Esophagus squamous epithelium (tissue), 5 donors: Measurements from ENCODE around the gene FDXR. TPM values are rescaled to one million over a fixed set of nuclear protein-coding genes. Genes with fewer than 3 reads are reported as not detected.

Experiments used
- DNase-seq: peaks from one replicate; lab custom pipeline; 2025; lab: John Stamatoyannopoulos, UW
- H3K27ac ChIP-seq, 4 donors: fragments of 200-600 bp; sonication (generic); one replicate each; pipeline ENCODE4 v1.5.1; 2016 to 2019; ENCODE audit warnings: mild to moderate bottlenecking in 1 of 4
- H3K27me3 ChIP-seq, 4 donors: fragments of 200-600 bp; sonication (generic); 1 replicate in 3 of 4; 2 replicates in 1 of 4; pipeline versions ENCODE4 v1.5.1 to v1.6.0; 2017 to 2021; ENCODE audit warnings: antibody characterized with exemption in 1 of 4
- H3K36me3 ChIP-seq, 3 donors: fragments of 200-600 bp; sonication (generic); one replicate each; pipeline ENCODE4 v1.5.1; 2016 to 2019
- H3K4me1 ChIP-seq, 3 donors: fragments of 200-600 bp; sonication (generic); one replicate each; pipeline ENCODE4 v1.5.1; 2017 to 2019
- H3K4me3 ChIP-seq, 4 donors: fragments of 200-600 bp; sonication (generic); 1 replicate in 3 of 4; 2 replicates in 1 of 4; pipeline ENCODE4 v1.5.1; 2016 to 2019; ENCODE audit warnings: mild to moderate bottlenecking in 2 of 4, moderate library complexity in 1 of 4
- H3K9me3 ChIP-seq, 3 donors: fragments of 200-600 bp; sonication (generic); one replicate each; pipeline ENCODE4 v1.5.1; 2016 to 2019
- CTCF ChIP-seq, 6 experiments: fragments of 450-650 bp in 4 of 6; fragments of 200-600 bp in 2 of 6; sonication (generic) in 2 of 6; IDR thresholded peaks; one replicate each; pipeline ENCODE4 v1.5.1; 2016 to 2019; ENCODE audit warnings: antibody characterized with exemption in 6 of 6, mild to moderate bottlenecking in 4 of 6, moderate library complexity in 4 of 6
- POLR2A ChIP-seq, 4 donors: fragments of 450-650 bp; IDR thresholded peaks; one replicate each; pipeline ENCODE4 v1.6.1; 2017; ENCODE audit warnings: antibody characterized with exemption in 4 of 4, mild to moderate bottlenecking in 4 of 4, moderate library complexity in 3 of 4
- WGBS, 2 donors: methylation state at CpG; one replicate each; pipeline ENCODE4 v1.1.5; 2018; 5-methylcytosine and 5-hydroxymethylcytosine counted together
- intact Hi-C: fragments of 100-400 bp; cut with DNase I; formaldehyde crosslinking; loops from one replicate; pipeline ENCODE4 v1.15.0; 2022
- total RNA-seq, 4 donors: library from RNA; depleted of rRNA; stranded (reverse); fragments of >200 nt; gene quantifications; one replicate each; pipeline ENCODE4 v1.1.0, GENCODE V29; 2016
- donor health status: DM: yes; HTN: yes; CAD: no.

The FDXR gene
- total RNA-seq, 4 donors from 2014 or later, result 24.4 to 46.4 (median 32.4) TPM

GRCh38 chr17:74857191-74857590 lies 15.6 kb downstream of the FDXR start:
- TF ChIP-seq POLR2A (IDR thresholded peaks at IDR 0.05) (no peak), CTCF (IDR thresholded peaks at IDR 0.05) (no peak)
- Histone ChIP-seq H3K36me3 (no peaks in the 10 kb centered on the region), H3K27ac (no peak overlapping the region), H3K9me3 (no peaks in the 10 kb centered on the region), H3K27me3 (peaks cover 33 to 100% (median 43%) of the 10 kb centered on the region in 4 donors), H3K4me1 (peaks cover 26 to 40% (median 31%) of the 10 kb centered on the region in 3 donors), H3K4me3 (no peak overlapping the region)
- DNase-seq, result no peak
- intact Hi-C loops, result no loop called here
- 60 to 76% methylated on average over 4 of the region's 4 CpGs for WGBS, 2 donors

GRCh38 chr17:74856112-74856511 lies 16.7 kb downstream of the FDXR start:
- 32 to 33% methylated on average over 1 to 4 of the region's 7 CpGs for WGBS, 2 donors
- H3K27me3 ChIP-seq, result peaks cover 37 to 100% (median 39%) of the 10 kb centered on the region in 4 donors
- H3K4me1 ChIP-seq, result peaks cover 19 to 33% (median 23%) of the 10 kb centered on the region in 3 donors
- no peaks in the 10 kb centered on the region for H3K9me3 ChIP-seq
- H3K27ac ChIP-seq, result no peak overlapping the region
- H3K4me3 ChIP-seq, result no peak overlapping the region
- no peak for TF ChIP-seq CTCF (IDR thresholded peaks at IDR 0.05)
- no peak for TF ChIP-seq POLR2A (IDR thresholded peaks at IDR 0.05)
- no peak for DNase-seq
- no peaks in the 10 kb centered on the region for H3K36me3 ChIP-seq
- intact Hi-C loops, result no loop called here

- peaks cover 11 to 25% (median 16%) of the 10 kb centered on the region in 3 donors for H3K4me1 ChIP-seq
- no peak for TF ChIP-seq POLR2A (IDR thresholded peaks at IDR 0.05)
- TF ChIP-seq CTCF (IDR thresholded peaks at IDR 0.05), result no peak
- H3K27me3 ChIP-seq, result peaks cover 29 to 100% (median 31%) of the 10 kb centered on the region in 4 donors
- DNase-seq, result no peak
- H3K27ac ChIP-seq, result no peak overlapping the region
- WGBS, 2 donors, result 63 to 77% methylated on average over 2 to 3 of the region's 4 CpGs
- intact Hi-C loops, result no loop called here
- H3K36me3 ChIP-seq, result no peaks in the 10 kb centered on the region
- no peaks in the 10 kb centered on the region for H3K9me3 ChIP-seq
- H3K4me3 ChIP-seq, result no peak overlapping the region
Observed at GRCh38 chr17:74855323-74855722, 17.5 kb downstream of the FDXR start.

GRCh38 chr17:74854792-74855191 lies 18.0 kb downstream of the FDXR start:
- Histone ChIP-seq H3K4me3 (no peak overlapping the region), H3K27ac (no peak overlapping the region), H3K9me3 (no peaks in the 10 kb centered on the region), H3K4me1 (peaks cover 7 to 20% (median 11%) of the 10 kb centered on the region in 3 donors), H3K27me3 (peaks cover 25 to 100% (median 26%) of the 10 kb centered on the region in 4 donors), H3K36me3 (no peaks in the 10 kb centered on the region)
- 80 to 82% methylated on average over 4 to 8 of the region's 17 CpGs for WGBS, 2 donors
- TF ChIP-seq CTCF (IDR thresholded peaks at IDR 0.05), result no peak
- TF ChIP-seq POLR2A (IDR thresholded peaks at IDR 0.05), result no peak
- intact Hi-C loops, result no loop called here
- no peak for DNase-seq

GRCh38 chr17:74853669-74854068 lies 19.1 kb downstream of the FDXR start:
- H3K27me3 ChIP-seq, result peaks cover 15 to 96% (median 17%) of the 10 kb centered on the region in 4 donors
- DNase-seq, result no peak
- WGBS, 2 donors, result 74 to 75% methylated on average over 8 of the region's 8 CpGs

More at GRCh38 chr17:74853669-74854068, 19.1 kb downstream of the FDXR start:
- Histone ChIP-seq H3K4me1 (peaks cover 3 to 13% (median 8%) of the 10 kb centered on the region in 3 donors), H3K36me3 (no peaks in the 10 kb centered on the region), H3K9me3 (no peaks in the 10 kb centered on the region), H3K4me3 (no peak overlapping the region), H3K27ac (no peak overlapping the region)
- intact Hi-C loops, result no loop called here
- TF ChIP-seq POLR2A (IDR thresholded peaks at IDR 0.05) (no peak), CTCF (IDR thresholded peaks at IDR 0.05) (no peak)
